ENCODE results near the gene ARID3A.
A peak's percentile ranks its signal among the peaks of the same experiment; 100 is the strongest.
"Not testable (repeated sequence)": the region's sequence is repeated elsewhere in the genome, so short reads cannot be mapped to it uniquely, and the experiment has no call there.

Gene ARID3A, protein sequence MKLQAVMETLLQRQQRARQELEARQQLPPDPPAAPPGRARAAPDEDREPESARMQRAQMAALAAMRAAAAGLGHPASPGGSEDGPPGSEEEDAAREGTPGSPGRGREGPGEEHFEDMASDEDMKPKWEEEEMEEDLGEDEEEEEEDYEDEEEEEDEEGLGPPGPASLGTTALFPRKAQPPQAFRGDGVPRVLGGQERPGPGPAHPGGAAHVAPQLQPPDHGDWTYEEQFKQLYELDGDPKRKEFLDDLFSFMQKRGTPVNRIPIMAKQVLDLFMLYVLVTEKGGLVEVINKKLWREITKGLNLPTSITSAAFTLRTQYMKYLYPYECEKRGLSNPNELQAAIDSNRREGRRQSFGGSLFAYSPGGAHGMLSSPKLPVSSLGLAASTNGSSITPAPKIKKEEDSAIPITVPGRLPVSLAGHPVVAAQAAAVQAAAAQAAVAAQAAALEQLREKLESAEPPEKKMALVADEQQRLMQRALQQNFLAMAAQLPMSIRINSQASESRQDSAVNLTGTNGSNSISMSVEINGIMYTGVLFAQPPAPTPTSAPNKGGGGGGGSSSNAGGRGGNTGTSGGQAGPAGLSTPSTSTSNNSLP

DNA sequence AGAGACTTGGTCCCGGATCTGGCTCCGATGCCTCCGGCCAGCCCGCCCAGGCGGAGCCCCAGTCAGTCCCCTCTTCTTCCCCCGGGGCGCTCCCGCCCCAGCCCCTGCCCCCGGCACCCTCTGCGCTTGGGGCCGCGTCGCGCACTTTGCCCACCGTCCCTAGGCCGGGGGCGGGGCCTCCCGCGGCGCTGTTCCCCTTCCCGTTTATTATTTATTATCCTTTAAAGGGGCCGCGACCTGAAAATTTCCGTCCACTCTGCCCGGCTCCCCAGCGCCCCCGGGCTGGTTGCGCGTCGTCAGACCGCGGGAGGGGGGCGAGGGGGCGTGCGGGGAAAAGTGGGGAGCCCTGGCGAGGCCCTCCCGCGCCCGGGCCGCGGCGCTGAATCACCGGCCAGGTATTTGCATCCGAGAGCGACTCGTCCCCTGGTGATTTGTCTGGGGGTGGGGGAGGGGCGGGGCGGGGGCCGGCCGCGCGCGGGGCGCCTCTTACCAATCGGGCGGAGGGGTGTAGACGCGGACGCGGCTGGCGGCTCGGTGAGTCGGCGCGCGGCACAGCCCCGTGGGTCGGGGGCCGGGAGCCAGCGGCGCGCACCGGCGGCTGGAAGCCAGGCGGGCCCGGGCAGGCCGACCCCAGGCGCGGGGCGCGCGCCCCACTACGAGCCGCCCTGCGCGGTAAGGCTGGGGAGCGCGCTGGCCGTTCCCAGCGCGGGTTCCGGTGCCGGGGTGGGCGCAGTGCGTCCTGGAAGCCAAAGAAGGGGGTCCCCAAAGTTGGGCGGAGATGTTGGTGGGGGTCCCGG lies at the start of gene ARID3A:
ARID3A (plus strand) TSS at position 510 of the 797 bp plus-strand sequence. CDS start 3,494 bp downstream, outside the sequence.
- peak; percentile 89 for DNase-seq

DNA sequence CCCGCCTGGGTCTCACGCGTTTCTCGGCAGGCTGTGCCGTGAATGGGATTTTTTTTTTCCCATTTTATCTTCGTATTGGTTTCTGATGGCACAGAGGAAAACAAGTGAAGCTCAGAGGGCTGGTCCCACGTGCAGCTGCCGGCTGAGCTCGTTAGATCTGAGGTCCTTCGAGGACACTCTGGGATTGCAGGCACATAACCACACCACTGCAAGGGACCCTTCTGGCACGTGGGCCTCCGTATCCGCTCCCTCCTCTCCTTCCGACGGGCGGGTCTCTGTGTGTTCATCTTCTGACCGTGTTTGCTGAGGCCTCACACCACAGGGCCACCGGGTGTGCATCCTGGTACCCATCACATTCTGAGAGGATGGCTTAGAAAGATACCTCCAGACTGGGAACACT lies 49.7 kb upstream of the ARID3A start:
- no peak for DNase-seq

DNA sequence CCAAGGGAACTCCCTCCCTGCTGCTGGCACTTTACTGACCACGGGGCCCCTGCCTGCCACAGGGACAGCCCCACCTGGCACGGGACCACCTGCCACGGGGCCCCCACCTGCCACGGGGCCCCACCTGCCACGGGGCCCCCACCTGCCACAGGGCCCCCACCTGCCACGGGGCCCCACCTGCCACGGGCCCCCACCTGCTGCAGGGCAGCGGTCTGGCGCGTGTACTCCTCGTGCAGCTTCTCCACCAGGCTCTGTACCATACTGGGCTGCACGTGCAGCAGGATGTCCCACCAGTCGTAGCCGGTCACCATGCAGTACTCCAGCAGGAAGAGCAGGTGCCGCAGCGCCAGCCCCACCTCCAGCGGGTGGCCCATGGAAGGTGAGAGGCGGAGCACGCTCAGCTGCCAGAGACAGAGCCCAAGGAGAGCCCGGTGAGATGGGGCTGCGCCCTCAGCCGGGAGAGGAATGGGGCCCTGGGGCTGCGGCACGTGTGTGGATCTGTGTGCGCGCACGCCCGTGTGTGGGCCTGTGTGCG lies 49.0 kb upstream of the ARID3A start:
- DNase-seq, result no peak

DNA sequence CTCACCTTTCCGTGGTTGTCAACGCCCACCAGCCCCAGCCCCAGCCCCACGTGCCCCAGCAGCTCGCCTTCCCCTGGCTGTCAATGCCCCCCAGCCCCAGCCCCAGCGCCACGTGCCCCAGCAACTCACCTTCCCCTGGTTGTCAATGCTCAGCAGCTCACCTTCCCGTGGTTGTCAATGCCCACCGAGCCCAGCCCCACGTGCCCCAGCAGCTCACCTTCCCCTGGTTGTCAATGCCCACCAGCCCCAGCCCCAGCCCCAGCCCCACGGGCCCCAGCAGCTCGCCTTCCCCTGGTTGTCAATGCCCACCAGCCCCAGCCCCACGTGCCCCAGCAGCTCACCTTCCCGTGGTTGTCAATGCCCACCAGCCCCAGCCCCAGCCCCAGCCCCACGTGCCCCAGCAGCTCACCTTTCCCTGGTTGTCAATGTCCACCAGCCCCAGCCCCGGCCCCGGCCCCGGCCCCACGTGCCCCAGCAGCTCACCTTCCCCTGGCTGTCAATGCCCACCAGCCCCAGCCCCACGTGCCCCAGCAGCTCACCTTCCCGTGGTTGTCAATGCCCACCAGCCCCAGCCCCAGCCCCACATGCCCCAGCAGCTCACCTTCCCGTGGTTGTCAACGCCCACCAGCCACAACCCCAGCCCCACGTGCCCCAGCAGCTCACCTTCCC lies 47.7 kb upstream of the ARID3A start:
- not testable (repeated sequence) for DNase-seq

DNA sequence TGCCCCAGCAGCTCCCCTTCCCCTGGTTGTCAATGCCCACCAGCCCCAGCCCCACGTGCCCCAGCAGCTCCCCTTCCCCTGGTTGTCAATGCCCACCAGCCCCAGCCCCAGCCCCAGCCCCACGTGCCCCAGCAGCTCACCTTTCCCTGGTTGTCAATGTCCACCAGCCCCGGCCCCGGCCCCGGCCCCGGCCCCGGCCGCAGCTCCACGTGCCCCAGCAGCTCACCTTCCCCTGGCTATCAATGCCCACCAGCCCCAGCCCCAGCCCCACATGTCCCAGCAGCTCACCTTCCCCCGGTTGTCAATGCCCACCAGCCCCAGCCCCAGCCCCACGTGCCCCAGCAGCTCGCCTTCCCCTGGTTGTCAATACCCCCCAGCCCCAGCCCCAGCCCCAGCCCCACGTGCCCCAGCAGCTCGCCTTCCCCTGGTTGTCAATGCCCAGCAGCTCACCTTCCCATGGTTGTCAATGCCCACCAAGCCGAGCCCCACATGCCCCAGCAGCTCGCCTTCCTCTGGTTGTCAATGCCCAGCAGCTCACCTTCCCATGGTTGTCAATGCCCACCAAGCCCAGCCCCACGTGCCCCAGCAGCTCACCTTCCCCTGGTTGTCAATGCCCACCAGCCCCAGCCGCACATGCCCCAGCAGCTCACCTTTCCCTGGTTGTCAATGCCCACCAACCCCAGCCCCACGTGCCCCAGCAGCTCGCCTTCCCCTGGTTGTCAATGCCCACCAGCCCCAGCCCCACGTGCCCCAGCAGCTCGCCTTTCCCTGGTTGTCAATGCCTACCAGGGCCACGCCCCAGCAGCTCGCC lies 46.9 kb upstream of the ARID3A start:
- not testable (repeated sequence) for DNase-seq

DNA sequence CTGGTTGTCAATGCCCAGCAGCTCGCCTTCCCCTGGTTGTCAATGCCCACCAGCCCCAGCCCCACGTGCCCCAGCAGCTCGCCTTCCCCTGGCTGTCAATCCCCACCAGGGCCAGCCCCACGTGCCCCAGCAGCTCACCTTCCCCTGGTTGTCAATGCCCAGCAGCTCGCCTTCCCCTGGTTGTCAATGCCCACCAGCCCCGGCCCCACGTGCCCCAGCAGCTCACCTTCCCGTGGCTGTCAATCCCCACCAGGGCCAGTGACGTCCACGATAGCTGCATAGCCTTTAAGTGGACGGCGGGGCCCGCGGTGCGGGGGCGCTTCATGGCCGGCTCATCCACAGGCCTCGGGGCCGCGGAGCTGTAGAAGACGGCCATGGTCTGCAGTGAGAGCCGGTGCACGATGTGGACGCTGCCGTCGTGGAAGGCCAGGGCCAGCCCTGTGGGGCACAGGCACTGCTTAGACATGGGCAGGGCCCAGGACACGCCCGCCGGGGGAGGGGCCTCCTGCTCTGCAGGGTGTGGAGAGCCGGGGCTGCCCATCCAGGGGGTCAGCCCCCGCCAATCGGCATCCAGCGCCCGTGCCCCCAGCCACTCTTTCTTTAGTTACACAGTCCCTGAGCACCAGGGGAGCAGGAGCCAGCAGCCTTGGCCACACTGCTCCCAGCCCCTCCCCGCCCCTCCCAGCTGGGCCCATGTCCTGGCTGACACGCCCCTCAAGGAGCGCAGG lies 46.0 kb upstream of the ARID3A start:
- no peak for DNase-seq

DNA sequence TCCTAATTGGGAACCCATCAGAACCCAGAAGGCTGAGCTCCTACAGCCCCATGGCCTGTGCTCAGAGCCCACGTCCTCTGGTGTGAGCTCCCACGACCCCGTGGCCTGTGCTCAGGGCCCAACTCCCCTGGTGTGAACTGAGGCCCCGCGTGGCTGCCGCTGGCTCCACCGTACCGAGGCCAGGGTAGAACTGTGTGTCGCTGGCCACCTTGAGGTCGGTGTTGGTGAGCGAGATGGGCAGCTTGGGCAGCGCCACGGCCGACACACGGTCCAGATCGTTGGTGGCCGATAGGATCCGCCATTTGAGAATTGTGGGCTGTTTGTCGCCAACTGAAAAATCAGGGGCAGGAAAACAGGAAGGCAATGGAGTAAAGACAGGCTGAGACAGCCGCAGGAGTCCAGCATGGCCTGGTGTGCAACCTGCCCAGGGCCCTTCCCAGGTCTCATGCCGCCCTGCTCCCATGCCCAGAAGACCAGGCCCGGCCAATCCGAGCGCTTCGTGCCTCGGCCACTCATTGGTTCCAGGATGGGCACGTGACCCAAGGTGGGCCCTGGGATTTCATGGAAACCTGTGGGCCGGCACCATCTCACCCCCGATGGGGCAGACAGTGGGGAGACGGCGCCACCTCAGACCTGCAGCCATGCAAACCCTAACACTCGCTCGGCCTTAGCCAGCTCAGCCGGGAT lies 44.3 kb upstream of the ARID3A start:
- no peak for DNase-seq

DNA sequence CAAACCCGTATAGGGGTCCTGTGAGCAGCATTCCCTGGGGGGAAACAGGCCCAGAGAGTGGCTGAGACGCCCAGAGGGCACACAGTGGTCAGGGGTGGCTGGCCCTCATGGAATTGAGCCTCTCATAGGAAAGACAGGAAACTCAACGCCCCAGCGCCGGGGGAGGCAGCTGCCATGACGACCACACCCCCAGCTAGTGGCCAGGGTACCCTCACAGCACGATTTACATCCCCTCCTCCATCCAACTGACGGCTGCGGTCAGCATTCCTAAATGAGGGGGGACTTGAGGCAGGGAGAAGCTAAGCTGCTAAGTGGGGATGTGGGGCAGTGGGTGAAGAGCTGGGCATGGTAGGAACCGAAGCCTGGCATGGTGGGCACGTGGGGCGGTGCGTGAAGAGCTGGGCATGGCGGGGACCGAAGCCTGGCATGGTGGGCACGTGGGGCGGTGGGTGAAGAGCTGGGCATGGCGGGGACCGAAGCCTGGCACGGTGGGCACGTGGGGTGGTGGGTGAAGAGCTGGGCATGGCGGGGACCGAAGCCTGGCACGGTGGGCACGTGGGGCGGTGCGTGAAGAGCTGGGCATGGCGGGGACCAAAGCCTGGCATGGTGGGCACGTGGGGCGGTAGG lies 42.9 kb upstream of the ARID3A start:
- DNase-seq, result no peak

DNA sequence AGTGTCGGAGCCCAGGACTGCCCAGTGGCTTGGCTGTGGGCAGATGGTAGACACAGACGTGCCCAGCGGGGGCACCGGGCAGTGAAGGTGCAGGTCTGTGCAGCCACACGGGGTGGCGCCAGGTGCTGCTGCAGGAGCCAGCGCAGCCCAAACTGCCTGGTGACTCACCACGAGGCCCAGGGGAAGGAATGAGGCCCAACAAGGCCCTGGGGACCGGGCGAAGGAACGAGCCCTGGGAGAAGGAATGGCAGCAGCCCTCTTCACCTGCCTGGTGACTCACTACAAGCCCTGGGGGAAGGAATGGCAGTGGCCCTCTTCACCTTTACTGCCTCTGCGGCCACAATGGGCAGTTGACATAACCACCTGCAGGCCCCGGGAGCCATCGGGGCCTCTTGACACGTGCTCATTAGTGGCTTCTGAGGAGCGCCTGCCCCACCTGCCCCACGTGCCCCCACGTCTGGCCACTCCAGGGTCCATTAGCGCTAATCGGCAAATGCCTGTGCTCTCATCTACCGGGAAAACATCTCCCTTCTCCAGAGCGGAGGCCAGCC lies 42.1 kb upstream of the ARID3A start:
- no peak for DNase-seq

DNA sequence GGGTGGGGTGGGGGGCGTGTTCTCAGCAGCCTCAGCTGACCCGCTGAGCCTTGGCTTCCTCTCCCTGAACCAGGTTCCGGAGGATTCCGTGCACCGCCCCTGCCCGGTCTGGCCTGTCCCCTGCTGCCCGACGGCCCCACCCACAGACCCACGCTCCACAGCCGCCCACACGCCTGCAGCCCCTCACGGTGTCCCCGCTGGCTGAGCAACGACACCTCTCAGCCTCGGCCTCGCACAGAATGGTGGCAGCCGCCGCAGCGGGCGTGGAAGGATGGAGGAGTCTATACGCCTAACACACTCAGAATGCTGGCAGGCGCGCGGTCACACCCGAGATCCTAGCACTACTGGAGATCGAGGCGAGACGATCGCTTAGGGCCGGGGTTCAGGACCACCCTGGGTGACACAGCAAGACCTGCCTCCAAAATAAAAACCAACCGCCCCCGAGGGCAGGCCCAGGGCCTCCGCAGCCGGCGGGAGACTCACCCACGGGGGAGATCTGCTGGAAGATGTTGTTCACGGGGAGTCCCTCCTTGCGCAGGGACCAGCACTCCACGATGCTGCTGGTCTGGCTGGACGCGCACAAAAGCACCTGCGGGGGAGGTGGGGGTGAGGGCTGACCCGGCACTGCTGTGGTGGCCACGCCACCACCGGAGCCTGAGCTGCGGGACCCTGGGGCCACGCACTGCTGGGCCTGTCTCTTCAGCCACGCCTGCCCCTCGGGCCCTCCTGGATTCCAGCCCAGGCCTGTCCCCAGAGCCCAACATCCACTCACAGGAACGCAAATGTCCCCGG lies 41.2 kb upstream of the ARID3A start:
- DNase-seq, result no peak

DNA sequence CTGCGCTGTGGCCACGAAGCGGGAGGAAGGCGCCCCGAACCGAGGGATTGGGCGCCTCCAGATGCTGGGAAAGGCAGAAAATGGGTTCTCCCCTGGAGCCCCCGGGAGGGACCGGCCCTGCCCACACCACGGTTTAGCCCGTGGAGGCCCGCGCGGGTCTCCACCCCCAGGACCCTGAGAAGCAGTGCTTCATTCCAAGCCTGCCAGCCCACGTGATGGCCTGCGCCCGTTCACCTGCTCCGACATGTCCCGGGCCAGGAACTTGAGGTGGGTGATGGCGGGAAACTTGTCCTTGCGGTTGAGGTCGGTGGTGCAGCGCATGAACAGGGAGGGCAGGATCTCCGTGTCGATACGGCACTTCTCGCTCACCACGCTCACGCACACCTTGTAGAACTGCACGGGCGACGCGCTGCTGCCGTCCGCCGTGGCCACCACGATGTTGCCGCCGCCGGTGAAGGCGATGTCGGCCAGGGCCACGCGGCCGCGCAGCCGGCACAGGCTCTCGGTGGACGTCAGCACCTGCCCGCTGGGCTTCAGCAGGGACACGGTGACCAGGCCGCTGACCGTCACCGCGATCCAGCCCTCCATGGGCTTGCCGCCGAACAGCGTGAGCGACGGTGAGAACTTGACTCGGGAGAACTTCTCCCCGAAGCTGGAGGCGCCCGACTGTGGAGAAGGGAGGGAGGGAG lies 40.2 kb upstream of the ARID3A start:
- DNase-seq, result no peak

DNA sequence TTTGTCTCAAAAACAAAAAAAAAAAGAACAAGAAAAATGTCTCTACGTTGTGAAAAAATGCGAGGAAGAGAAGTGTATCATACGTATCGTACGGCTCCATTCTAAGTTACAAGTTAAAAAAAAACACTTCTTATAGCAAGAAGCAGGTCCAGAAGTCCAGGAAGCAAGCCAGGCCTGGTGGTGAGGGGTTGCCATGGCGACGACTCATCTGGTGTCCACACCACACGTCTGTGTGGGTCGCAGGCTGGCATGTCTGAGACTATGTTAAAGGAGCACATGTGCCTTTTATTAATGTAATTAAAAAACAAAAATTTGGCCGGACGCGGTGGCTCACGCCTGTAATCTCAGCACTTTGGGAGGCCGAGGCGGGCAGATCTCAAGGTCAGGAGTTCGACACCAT lies 38.8 kb upstream of the ARID3A start:
- DNase-seq, result peak; percentile 46

DNA sequence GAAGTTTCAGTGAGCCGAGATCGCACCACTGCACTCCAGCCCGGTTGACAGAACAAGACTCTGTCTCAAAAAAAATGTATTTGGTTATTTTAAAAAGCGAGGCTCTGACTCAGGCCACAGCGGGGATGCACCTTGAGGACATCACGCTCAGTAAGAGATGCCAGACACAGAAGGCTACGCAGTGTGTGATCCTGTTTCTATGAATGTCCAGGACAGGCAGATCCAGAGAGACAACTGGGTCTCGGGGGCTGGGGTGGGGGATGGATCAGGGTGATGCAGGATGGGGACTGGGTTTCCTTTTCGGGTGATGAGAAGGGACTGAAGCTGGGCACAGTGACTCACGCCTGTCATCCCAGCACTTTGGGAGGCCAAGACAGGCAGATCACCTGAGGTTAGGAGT lies 38.2 kb upstream of the ARID3A start:
- no peak for DNase-seq

DNA sequence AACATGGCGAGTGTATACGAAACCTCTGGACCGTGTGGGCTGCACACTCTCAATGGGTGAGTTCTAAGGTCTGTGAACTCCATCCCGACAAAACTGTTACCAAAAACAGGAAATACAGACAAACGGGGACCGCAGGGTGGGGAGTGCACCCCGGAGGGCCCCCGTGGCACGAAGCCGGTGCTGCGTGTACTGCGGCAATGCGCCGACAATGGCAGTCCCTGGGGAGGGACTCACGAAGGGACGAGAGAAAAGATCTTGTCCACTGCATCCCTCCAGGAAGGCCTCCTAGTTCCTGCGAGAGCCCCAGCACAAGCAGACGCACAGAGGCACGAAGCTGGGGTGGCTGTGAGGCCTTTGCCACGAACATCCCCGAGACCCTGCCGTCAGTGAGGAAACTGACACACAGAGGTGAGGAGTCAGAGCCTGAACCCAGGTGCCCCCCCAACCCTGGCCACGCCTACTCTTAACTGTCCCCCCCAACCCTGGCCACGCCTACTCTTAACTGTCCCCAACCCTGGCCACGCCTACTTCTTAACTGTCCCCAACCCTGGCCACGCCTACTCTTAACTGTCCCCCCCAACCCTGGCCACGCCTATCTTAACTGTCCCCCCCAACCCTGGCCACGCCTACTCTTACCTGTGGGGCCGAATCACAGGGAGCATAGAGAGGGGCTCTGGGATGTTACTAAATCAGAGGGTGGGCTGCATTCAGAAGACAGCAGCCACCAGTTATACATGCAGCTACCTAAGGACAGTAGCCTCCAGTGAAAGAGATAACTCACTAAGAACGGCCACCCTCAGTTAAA lies 37.1 kb upstream of the ARID3A start:
- no peak for DNase-seq

DNA sequence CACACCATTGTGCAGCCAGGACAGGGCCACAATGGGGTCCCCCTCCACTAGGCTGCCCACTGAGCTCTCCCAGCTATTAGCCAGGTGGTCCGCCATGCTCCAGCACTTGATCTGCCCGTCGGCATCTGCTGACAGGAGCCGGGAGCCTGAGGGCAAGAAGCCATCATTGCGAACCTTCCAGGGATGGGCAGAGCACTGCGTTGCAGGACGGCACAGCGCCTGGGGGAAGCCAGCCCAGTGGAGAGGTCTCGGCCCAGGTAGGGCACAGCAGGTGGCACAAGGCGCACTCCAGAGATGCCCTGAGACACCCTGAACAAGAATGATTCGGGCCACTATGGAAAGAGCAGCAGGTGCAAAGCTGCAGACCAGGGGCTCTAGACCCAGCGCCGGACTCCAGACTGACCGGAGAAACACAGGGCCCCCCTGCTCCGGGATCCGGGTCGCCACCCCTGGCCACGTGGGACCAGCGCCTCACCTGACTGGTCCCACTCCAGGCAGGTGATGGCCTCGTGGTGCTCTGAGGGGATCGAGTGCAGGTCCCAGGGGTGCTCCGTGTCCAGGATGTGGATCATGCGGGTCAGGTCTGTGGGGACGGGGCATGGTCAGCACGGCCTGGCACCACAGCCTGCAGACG lies 36.1 kb upstream of the ARID3A start:
- DNase-seq, result no peak

DNA sequence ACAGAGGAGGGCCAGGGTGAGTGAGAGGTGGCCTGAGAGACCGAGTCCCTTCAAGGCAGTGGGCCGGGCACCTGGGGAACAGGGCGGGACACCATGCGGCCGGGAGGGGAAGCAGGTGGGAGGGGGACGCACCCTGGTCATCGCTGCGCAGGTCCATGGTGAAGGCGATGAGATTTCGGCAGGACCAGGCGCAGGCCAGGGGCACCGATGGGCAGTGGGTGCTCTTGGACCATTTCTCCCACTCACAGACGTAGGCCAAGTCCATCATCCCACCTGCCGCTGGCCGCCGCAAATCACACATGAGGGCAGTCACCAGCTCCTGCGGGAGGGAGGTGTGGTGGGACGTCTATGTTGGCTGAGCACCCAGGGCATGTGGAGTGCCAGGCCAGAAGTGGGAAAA lies 35.0 kb upstream of the ARID3A start:
- no peak for DNase-seq

All from fibroblast of skin of right biceps (primary cell).